Progenitor cell of endocrine pancreas (in vitro differentiated cells): ENCODE measurements around the gene SAFB. TPM values are rescaled to one million over a fixed set of nuclear protein-coding genes. Genes with fewer than 3 reads are reported as not detected.
"Not testable (repeated sequence)": the region's sequence is repeated elsewhere in the genome, so short reads cannot be mapped to it uniquely, and the experiment has no call there.

Source experiments
- DNase-seq: peaks from one replicate; pipeline ENCODE4 v3.0.0; 2021; ENCODE audit warnings: low spot score; ENCODE audit not compliant: unreplicated experiment
- H3K27ac Mint-ChIP-seq: 2 replicates; pipeline ENCODE4 v1.8.0; 2021; ENCODE audit warnings: mild to moderate bottlenecking, moderate library complexity, mixed read lengths
- H3K27me3 Mint-ChIP-seq: 2 replicates; pipeline ENCODE4 v1.8.0; 2021; ENCODE audit warnings: mixed read lengths
- H3K36me3 Mint-ChIP-seq: 2 replicates; pipeline ENCODE4 v1.8.0; 2022; ENCODE audit warnings: mixed read lengths; ENCODE audit not compliant: insufficient read depth
- H3K4me1 Mint-ChIP-seq: 2 replicates; pipeline ENCODE4 v1.8.0; 2021; ENCODE audit warnings: low read depth, mixed read lengths
- H3K4me3 Mint-ChIP-seq: 2 replicates; pipeline ENCODE4 v1.8.0; 2021; ENCODE audit warnings: low read depth, mild to moderate bottlenecking, moderate library complexity, mixed read lengths
- H3K9me3 Mint-ChIP-seq: 2 replicates; pipeline ENCODE4 v1.8.0; 2021; ENCODE audit warnings: low read depth, mixed read lengths
- CTCF ChIP-seq: fragments of 200-600 bp; sonication (generic); IDR thresholded peaks from one replicate; pipeline ENCODE4 v1.5.0; 2021; ENCODE audit warnings: antibody characterized with exemption, mild to moderate bottlenecking; ENCODE audit not compliant: unreplicated experiment
- total RNA-seq: library from RNA; stranded (reverse); gene quantifications from 2 replicates; pipeline ENCODE4 v1.2.1, GENCODE V29; 2021

SAFB gene
- total RNA-seq, 1 donor from 2014 or later: 169 TPM

GRCh38 chr19:5608291-5608690, 14.6 kb upstream of the SAFB start:
- Mint-ChIP-seq H3K36me3 (peaks cover 40% of the 10 kb centered on the region), H3K27ac (peak overlapping the region; percentile 67), H3K4me1 (peaks cover 2% of the 10 kb centered on the region), H3K27me3 (no peaks in the 10 kb centered on the region), H3K9me3 (no peaks in the 10 kb centered on the region), H3K4me3 (no peak overlapping the region)
- no peak for TF ChIP-seq CTCF
- DNase-seq: no peak

- H3K4me3 Mint-ChIP-seq, H3K4me1 Mint-ChIP-seq, H3K9me3 Mint-ChIP-seq, DNase-seq, H3K27me3 Mint-ChIP-seq: not testable (repeated sequence)
- Mint-ChIP-seq H3K27ac (peak overlapping the region; percentile 20), H3K36me3 (peaks cover 41% of the 10 kb centered on the region)
These were observed 14.1 kb upstream of the SAFB start for GRCh38 chr19:5608766-5609165.

DNA sequence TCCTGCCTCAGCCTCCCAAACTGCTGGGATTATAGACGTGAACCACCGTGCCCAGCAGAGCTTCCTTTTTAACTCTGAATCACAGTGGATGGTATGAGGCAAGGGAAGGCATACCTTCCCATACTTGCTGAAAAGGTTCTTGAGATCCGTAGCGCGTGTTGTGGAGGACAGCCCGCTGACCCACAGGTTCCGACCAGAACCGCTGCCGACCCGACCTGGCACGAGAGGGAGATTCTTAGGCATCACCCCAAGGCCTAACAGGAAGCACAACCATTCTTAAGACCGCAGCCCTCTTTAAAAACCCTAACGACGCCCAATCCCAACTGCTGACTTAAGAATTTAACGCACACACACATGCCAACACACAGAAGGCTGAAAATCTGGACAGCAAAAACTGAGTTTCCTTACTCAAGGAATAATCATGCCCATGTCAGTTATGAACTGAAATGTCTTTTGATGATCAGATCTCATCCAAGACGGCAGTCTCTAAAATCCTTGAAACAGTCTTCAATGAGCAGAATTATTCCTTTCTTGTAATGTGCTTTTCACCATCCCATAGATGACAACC, 12.9 kb upstream of the SAFB start:
- Mint-ChIP-seq H3K27me3 (no peaks in the 10 kb centered on the region), H3K27ac (peak overlapping the region; percentile 35)
- no peak for DNase-seq

DNA sequence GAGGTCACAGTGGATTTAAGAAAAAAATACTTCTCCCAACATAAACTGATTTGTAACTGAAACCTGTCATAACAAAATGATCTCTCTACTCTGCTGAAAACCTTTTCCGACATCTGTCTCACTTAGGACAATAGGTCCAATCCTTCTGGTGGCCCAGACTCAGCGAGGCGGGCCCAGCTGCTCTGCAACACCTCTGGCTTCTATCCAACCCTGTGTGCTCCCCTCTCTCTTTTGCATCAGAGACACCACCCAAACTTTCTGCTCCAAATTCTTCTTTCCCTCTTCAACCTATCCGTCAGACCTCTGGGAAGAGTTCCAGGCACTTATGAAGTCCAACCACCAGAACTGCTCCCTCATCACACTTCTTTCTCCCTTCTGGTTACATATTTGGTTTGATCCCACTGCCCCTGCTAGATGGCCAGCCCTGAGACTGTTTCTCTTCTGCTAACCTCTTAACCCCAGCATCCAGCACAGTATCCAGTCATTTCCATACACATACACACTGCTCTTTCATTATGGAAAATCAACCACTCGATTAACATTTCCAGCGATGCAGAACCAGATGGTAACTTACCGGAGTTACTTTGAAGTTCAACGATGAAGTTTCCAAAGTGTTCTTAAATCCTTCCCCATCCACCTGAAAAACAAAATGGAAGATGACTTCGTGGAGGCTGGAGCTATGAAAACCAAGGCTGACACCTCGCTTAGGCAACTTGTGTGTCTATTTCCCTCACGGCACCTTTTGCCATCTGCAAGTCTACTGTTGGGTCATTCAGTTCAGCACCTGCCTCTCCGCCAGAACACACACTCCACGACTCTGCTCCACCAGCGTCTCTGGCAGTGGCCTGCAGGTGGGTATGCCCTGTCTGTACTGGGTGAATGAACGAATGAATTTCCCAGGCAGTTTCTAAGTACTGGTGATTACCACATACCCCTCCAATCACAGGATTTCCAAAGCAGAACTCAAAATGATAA, 9.7 kb upstream of the SAFB start:
- H3K4me1 Mint-ChIP-seq: no peaks in the 10 kb centered on the region
- no peaks in the 10 kb centered on the region for H3K27me3 Mint-ChIP-seq
- H3K9me3 Mint-ChIP-seq: no peaks in the 10 kb centered on the region
- TF ChIP-seq CTCF: no peak
- H3K4me3 Mint-ChIP-seq: no peak overlapping the region
- no peak for DNase-seq
- H3K27ac Mint-ChIP-seq: no peak overlapping the region
- H3K36me3 Mint-ChIP-seq: peaks cover 34% of the 10 kb centered on the region

More for the DNA sequence above, 12.9 kb upstream of the SAFB start:
- Mint-ChIP-seq H3K4me1 (peaks cover 2% of the 10 kb centered on the region), H3K4me3 (no peak overlapping the region), H3K9me3 (no peaks in the 10 kb centered on the region), H3K36me3 (peaks cover 41% of the 10 kb centered on the region)
- TF ChIP-seq CTCF: no peak

DNA sequence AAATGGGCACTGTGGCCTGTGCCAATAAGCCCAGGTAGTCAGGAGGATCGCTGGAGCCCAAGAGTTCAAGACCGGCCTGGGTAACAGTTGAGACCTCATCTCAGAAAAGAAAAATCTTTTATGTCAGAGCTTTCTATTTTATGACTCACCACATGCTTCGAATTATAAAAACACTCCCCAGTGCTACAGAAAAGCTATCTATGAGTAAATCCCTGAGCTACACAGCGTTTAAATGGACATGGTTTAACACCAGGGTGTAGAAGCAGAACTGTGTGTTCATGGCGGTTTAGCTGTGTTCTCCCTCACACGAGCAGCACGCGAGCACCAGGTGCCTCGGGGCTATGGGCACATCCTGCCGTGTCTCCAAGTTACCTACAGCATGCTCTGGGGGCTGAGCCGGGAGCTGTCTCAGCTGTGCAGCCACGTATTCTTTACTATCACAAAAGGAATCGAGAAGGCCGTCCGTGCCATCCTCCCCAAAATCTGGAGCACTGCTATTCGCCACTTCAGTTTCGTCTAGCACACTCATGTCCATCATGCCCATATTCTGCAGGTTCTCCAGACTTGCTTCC, 7.0 kb upstream of the SAFB start:
- DNase-seq: no peak
- H3K4me3 Mint-ChIP-seq: no peak overlapping the region
- H3K9me3 Mint-ChIP-seq: no peaks in the 10 kb centered on the region
- H3K27ac Mint-ChIP-seq: no peak overlapping the region
- no peak for TF ChIP-seq CTCF
- H3K27me3 Mint-ChIP-seq: no peaks in the 10 kb centered on the region
- peaks cover 36% of the 10 kb centered on the region for H3K36me3 Mint-ChIP-seq
- peaks cover 2% of the 10 kb centered on the region for H3K4me1 Mint-ChIP-seq
